HG03558 (cell line): Measurements from ENCODE around the gene CYP2A7.
"Not testable (repeated sequence)": the region's sequence is repeated elsewhere in the genome, so short reads cannot be mapped to it uniquely, and the experiment has no call there.

Experiments used
- ATAC-seq: cut with Tn5 transposase; IDR thresholded peaks from one replicate; pipeline ENCODE4 v1.9.1; 2021; ENCODE audit warnings: moderate number of reproducible peaks; ENCODE audit not compliant: unreplicated experiment; ENCODE audit errors: extremely low read depth

CYP2A7 gene

GRCh38 chr19:40846722-40847121, 35.3 kb downstream of the CYP2A7 start:
- ATAC-seq = not testable (repeated sequence)

DNA sequence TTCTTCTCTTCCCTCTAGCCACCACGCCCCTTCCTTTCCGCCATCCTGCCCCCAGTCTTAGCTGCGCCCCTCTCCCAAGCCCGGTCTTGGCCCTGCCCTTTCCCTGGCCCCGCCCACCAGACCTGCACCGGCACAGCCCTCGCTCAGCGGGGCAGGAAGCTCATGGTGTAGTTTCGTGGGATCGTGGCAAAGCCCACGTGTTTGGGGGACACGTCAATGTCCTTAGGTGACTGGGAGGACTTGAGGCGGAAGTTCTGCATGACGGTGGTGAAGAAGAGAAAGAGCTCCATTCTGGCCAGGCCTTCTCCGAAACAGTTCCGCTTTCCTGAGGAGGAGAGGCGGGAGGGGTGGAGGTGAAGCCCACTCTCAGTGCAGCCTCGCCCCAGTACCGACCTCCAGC, 38.4 kb downstream of the CYP2A7 start:
- ATAC-seq = not testable (repeated sequence)

- ATAC-seq = not testable (repeated sequence)
These were observed 38.9 kb downstream of the CYP2A7 start for GRCh38 chr19:40842997-40843652.

- not testable (repeated sequence) for ATAC-seq
These were observed 40.0 kb downstream of the CYP2A7 start for GRCh38 chr19:40842012-40842411.

DNA sequence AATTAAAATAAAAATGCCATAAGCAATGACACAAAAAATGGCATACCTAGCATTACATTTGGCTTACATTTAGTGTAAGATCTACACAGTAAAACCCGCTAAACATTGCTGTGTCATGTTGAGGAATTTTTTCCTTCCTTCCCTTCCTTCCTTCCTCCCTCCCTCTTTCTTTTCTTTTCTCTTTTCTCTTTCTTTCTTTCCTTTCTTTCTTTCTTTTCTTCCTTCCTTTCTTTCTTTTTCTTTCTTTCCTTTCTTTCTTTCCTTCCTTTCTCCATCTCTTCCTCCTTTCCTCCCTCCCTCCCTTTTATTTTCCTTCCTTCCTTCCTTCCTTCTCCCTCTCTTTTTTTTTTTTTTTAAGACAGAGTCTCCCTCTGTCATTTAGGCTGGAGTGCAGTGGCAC, 43.6 kb downstream of the CYP2A7 start:
- ATAC-seq = not testable (repeated sequence)

DNA sequence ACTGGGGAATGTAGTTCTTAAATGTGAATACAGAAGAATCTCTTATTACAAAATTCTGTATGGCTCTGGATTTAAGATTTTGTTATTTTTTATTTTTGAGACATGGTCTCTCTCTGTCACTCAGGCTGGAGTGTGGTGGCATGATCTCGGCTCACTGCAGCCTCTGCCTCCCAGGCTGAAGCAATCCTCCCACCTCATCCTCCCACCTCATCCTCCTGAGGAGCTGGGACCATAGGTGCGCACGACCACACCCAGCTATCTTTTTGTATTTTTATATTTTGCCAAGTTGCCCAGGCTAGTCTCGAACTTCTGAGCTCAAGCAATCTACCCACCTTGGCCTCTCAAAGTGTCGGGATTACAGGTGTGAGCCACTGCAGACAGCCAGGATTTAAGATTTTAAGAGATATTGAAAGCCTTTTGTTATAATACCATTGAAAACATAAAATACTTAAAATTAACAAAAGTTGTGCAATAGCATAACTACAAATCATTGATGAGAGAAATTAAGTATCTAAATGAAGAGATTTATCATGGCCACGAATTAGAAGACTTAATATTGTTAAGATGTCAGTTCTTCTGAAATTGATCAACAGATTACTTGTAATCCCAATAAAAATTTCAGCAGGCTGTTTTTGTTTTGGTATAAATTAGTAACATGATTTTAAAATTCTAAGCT, 45.1 kb downstream of the CYP2A7 start:
- ATAC-seq = no peak

- ATAC-seq = not testable (repeated sequence)
These were observed 48.1 kb downstream of the CYP2A7 start for GRCh38 chr19:40833728-40834533.

- not testable (repeated sequence) for ATAC-seq
These were observed 49.6 kb downstream of the CYP2A7 start for GRCh38 chr19:40832431-40832790.

DNA sequence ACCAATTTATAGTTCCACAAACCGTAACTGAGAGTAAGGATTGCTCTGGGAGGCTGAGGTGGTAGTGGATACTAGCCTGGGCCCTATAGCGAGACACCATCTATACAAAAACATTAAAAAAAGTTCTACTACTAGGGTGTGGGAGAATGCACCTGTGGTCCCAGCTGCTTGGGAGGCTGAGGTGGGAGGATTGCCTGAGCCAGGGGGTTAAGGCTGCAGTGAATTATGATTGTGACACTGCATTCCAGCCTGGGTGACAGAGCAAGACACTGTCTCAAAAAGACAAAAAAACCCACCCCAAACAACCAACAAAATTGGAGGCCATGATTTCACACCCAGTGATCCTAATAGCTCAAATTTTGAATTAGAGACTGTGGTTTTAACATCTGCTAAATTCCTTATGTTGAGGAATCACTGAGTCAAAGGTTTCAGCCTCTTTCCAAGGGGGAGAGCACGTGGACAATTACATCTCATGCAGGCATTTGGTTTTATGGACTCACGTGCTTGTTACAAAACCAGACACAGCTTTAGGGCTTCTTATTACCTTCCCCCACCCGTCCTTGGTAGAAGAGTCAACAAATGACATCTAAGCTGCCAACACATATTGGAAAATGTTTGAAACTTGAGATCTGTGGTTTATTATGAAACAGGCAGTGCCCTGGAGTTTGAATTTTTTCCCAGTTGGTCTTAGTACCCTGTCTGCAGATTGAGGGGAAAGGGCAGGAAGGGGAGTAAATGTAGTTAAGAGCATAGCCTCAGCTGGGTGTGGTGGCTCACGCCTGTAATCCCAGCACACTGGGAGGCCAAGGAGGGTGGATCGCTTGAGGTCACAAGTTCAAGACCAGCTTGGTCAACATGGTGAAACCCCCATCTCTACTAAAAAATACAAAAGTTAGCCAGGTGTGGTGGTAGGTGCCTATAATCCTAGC, 50.3 kb downstream of the CYP2A7 start:
- no peak for ATAC-seq

GRCh38 chr19:40830741-40831140, 51.3 kb downstream of the CYP2A7 start:
- ATAC-seq = not testable (repeated sequence)

GRCh38 chr19:40829205-40829604, 52.8 kb downstream of the CYP2A7 start:
- ATAC-seq = no peak

GRCh38 chr19:40827386-40828247, 54.4 kb downstream of the CYP2A7 start:
- no peak for ATAC-seq

- not testable (repeated sequence) for ATAC-seq
These were observed 55.2 kb downstream of the CYP2A7 start for GRCh38 chr19:40826699-40827385.

GRCh38 chr19:40826312-40826698, 55.7 kb downstream of the CYP2A7 start:
- ATAC-seq = not testable (repeated sequence)

DNA sequence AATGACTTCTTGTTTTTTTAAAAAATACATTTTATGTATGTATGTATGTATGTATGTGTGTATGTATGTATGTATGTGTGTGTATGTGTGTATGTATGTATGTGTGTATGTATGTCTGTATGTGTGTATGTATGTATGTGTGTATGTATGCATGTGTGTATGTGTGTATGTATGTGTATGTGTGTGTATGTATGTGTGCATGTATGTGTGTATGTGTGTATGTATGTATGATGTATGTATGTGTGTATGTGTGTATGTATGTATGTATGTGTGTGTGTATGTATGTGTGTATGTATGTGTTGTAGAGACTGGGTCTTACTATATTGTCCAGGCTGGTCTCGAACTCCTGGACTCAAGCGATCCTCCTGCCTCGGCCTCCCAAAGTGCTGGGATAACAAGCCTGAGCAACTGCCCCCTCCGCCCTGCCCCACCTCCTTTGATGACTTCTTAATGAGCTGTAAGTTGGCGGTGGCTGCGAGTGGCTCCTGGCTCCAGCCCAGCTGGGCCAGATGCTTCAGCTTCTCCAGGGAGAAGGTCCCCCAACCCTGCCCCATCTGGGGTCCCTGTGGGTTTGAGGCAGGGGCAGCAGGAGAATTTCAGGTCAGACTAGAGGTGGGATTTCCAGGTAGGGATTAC, 56.5 kb downstream of the CYP2A7 start:
- not testable (repeated sequence) for ATAC-seq
